MCF 10A (cell line): ENCODE results near the gene ACTR3. TPM values are rescaled to one million over a fixed set of nuclear protein-coding genes. Genes with fewer than 3 reads are reported as not detected.
A peak's percentile ranks its signal among the peaks of the same experiment; 100 is the strongest.
"Not testable (repeated sequence)": the region's sequence is repeated elsewhere in the genome, so short reads cannot be mapped to it uniquely, and the experiment has no call there.

Source experiments
- BruUV-seq: library from RNA; stranded (reverse); fragments of 400-500 nt; replicated peaks from 2 replicates; lab custom pipeline; 2021; lab: Mats Ljungman, UMichigan
- CTCF ChIA-PET: fragments of 300-600 bp; sonication (Branson Sonifier 250); formaldehyde crosslinking; extraction: SDS; loops from one replicate; lab custom pipeline; 2021; ENCODE audit warnings: antibody characterized with exemption, inconsistent platforms; lab: Yijun Ruan, JAX
- POLR2A ChIA-PET: fragments of 300-600, 350-650 bp; sonication (Branson Sonifier 250); formaldehyde crosslinking; extraction: SDS; loops from one replicate; lab custom pipeline; 2020; ENCODE audit warnings: antibody characterized with exemption, inconsistent platforms; lab: Yijun Ruan, JAX
- DNase-seq: peaks from one replicate; pipeline ENCODE4 v3.0.0-alpha.2; 2018; ENCODE audit not compliant: unreplicated experiment
- H3K27ac Mint-ChIP-seq: one replicate; pipeline ENCODE4 v1.8.0; 2022; ENCODE audit warnings: mild to moderate bottlenecking, low read depth, mixed read lengths; ENCODE audit not compliant: unreplicated experiment
- H3K27me3 Mint-ChIP-seq: one replicate; pipeline ENCODE4 v1.8.0; 2022; ENCODE audit warnings: mixed read lengths; ENCODE audit not compliant: insufficient read depth, unreplicated experiment
- H3K36me3 Mint-ChIP-seq: one replicate; pipeline ENCODE4 v1.8.0; 2022; ENCODE audit warnings: mild to moderate bottlenecking, moderate library complexity, mixed read lengths; ENCODE audit not compliant: insufficient read depth, unreplicated experiment
- H3K4me1 Mint-ChIP-seq: one replicate; pipeline ENCODE4 v1.8.0; 2022; ENCODE audit warnings: mixed read lengths; ENCODE audit not compliant: insufficient read depth, unreplicated experiment
- H3K4me3 Mint-ChIP-seq: one replicate; pipeline ENCODE4 v1.8.0; 2022; ENCODE audit warnings: mild to moderate bottlenecking, moderate library complexity, mixed read lengths; ENCODE audit not compliant: unreplicated experiment
- H3K9me3 Mint-ChIP-seq: one replicate; pipeline ENCODE4 v1.8.0; 2022; ENCODE audit warnings: mixed read lengths; ENCODE audit not compliant: unreplicated experiment
- CTCF ChIP-seq: fragments of 200-600 bp; IDR thresholded peaks from one replicate; pipeline ENCODE4 v1.8.0; 2022; ENCODE audit warnings: antibody characterized with exemption, mild to moderate bottlenecking; ENCODE audit not compliant: unreplicated experiment
- intact Hi-C: fragments of 100-400 bp; cut with micrococcal nuclease; formaldehyde crosslinking; loops from 2 replicates; pipeline ENCODE4 v1.14.1; 2022
- total RNA-seq: library from RNA; stranded (reverse); gene quantifications from 2 replicates; pipeline ENCODE4 v1.2.3, GENCODE V29; 2022

Gene ACTR3
- total RNA-seq, 1 experiment from 2014 or later: 311 TPM

DNA sequence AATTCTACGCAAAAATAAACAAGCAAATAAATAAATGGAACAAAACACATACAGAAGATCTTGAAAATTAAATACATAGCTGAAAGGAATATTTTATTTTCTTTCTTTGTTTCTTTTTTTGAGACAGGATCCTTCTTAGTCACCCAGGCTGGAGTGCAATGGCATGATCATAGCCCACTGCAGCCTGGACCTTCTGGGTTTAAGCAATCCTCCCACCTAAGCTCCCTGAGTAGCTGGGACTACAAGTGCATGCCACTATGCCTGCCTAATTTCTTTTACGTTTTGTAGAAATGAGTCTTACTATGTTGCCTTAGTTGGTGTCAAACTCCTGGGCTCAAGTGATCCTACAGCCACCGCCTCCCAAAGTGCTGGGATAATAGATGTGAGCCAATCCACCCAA is 44.6 kb upstream of the ACTR3 start:
- H3K27ac Mint-ChIP-seq: no peak overlapping the region
- no peaks in the 10 kb centered on the region for H3K9me3 Mint-ChIP-seq
- no peak overlapping the region for H3K4me3 Mint-ChIP-seq
- TF ChIP-seq CTCF: no peak
- BruUV-seq: no TSS peak
- POLR2A ChIA-PET: interaction anchor here (0.6 to 11.8 kb wide), 6 partner anchors 9 to 90 kb away, joined by 3 to 151 read pairs (median 21); partner anchors contain the start of genes ACTR3 and SLC35F5
- intact Hi-C loops: no loop called here
- H3K27me3 Mint-ChIP-seq: no peaks in the 10 kb centered on the region
- CTCF ChIA-PET: interaction anchor here (1.4 kb wide), 1 partner anchor 43 kb away, joined by 5 read pairs; no protein-coding TSS in a partner anchor
- H3K36me3 Mint-ChIP-seq: no peaks in the 10 kb centered on the region
- peaks cover 17% of the 10 kb centered on the region for H3K4me1 Mint-ChIP-seq
- DNase-seq: no peak

- H3K27ac Mint-ChIP-seq, H3K27me3 Mint-ChIP-seq, H3K4me3 Mint-ChIP-seq, H3K9me3 Mint-ChIP-seq, H3K36me3 Mint-ChIP-seq, DNase-seq, BruUV-seq, intact Hi-C loops: not testable (repeated sequence)
- POLR2A ChIA-PET: interaction anchor here (0.6 to 11.8 kb wide), 4 partner anchors 44 to 90 kb away, joined by 3 to 151 read pairs (median 40); partner anchors contain the start of genes ACTR3 and SLC35F5
- CTCF ChIA-PET: interaction anchor here (0.6 to 1.4 kb wide), 3 partner anchors 25 to 52 kb away, joined by 3 to 5 read pairs (median 5); no protein-coding TSS in a partner anchor
- peaks cover 21% of the 10 kb centered on the region for H3K4me1 Mint-ChIP-seq
These were observed 44.1 kb upstream of the ACTR3 start for GRCh38 chr2:113845796-113846195.

- POLR2A ChIA-PET: interaction anchor here (3.8 to 11.8 kb wide), 3 partner anchors 43 to 91 kb away, joined by 30 to 151 read pairs (median 49); partner anchors contain the start of genes ACTR3 and SLC35F5
- H3K27ac Mint-ChIP-seq: no peak overlapping the region
- peaks cover 24% of the 10 kb centered on the region for H3K4me1 Mint-ChIP-seq
- BruUV-seq: no TSS peak
- intact Hi-C loops: no loop called here
- no peaks in the 10 kb centered on the region for H3K36me3 Mint-ChIP-seq
- DNase-seq: no peak
- no peaks in the 10 kb centered on the region for H3K27me3 Mint-ChIP-seq
- CTCF ChIA-PET: interaction anchor here (0.6 to 1.4 kb wide), 4 partner anchors 26 to 53 kb away, joined by 3 to 5 read pairs (median 4); no protein-coding TSS in a partner anchor
- TF ChIP-seq CTCF: no peak
- no peak overlapping the region for H3K4me3 Mint-ChIP-seq
- H3K9me3 Mint-ChIP-seq: no peaks in the 10 kb centered on the region
These were observed 43.5 kb upstream of the ACTR3 start for GRCh38 chr2:113846429-113846828.

- no peaks in the 10 kb centered on the region for H3K9me3 Mint-ChIP-seq
- CTCF ChIA-PET: interaction anchor here (0.6 kb wide), 1 partner anchor 42 kb away, joined by 3 read pairs; no protein-coding TSS in a partner anchor
- BruUV-seq: no TSS peak
- TF ChIP-seq CTCF: no peak
- no peaks in the 10 kb centered on the region for H3K27me3 Mint-ChIP-seq
- H3K4me3 Mint-ChIP-seq: no peak overlapping the region
- DNase-seq: peak; percentile 16
- H3K27ac Mint-ChIP-seq: peak overlapping the region; percentile 19
- POLR2A ChIA-PET: interaction anchor here (4.8 to 11.8 kb wide), 2 partner anchors 42 to 91 kb away, joined by 49 to 151 read pairs; partner anchors contain the start of genes ACTR3 and SLC35F5
- H3K36me3 Mint-ChIP-seq: no peaks in the 10 kb centered on the region
- peaks cover 24% of the 10 kb centered on the region for H3K4me1 Mint-ChIP-seq
- intact Hi-C loops: no loop called here
These were observed 42.7 kb upstream of the ACTR3 start for GRCh38 chr2:113847144-113847543.
